ENCODE results near the gene CENPP.

GRCh38 chr9:92631452-92632343 is 305.9 kb downstream of the CENPP start:
- TF ChIP-seq EZH2 (optimal IDR thresholded peaks at IDR 0.05; ENCODE audit: low read depth, low read length) (no peak), CTCF (IDR thresholded peaks at IDR 0.05; ENCODE audit: low read length) (no peak)

Data from MM.1S (cell line).